ENCODE measurements around the gene CCL3.
"Not testable (repeated sequence)": the region's sequence is repeated elsewhere in the genome, so short reads cannot be mapped to it uniquely, and the experiment has no call there.

The CCL3 gene

GRCh38 chr17:36115649-36115977 is 25.7 kb upstream of the CCL3 start:
- DNase-seq (ENCODE audit: low read depth), result not testable (repeated sequence)

- not testable (repeated sequence) for DNase-seq (ENCODE audit: low read depth)
These were observed 25.2 kb upstream of the CCL3 start for GRCh38 chr17:36114971-36115648.

GRCh38 chr17:36113131-36113530 is 23.2 kb upstream of the CCL3 start:
- DNase-seq (ENCODE audit: low read depth), result not testable (repeated sequence)

- no peak for DNase-seq (ENCODE audit: low read depth)
These were observed 22.6 kb upstream of the CCL3 start for GRCh38 chr17:36112572-36112971.

- DNase-seq (ENCODE audit: low read depth), result no peak
These were observed 21.1 kb upstream of the CCL3 start for GRCh38 chr17:36111068-36111490.

- not testable (repeated sequence) for DNase-seq (ENCODE audit: low read depth)
These were observed 18.3 kb upstream of the CCL3 start for GRCh38 chr17:36108265-36108664.

GRCh38 chr17:36107660-36108059 is 17.7 kb upstream of the CCL3 start:
- no peak for DNase-seq (ENCODE audit: low read depth)

GRCh38 chr17:36106493-36106835 is 16.5 kb upstream of the CCL3 start:
- no peak for DNase-seq (ENCODE audit: low read depth)

- no peak for DNase-seq (ENCODE audit: low read depth)
These were observed 16.0 kb upstream of the CCL3 start for GRCh38 chr17:36105781-36106492.

- no peak for DNase-seq (ENCODE audit: low read depth)
These were observed 14.8 kb upstream of the CCL3 start for GRCh38 chr17:36104701-36105181.

- not testable (repeated sequence) for DNase-seq (ENCODE audit: low read depth)
These were observed 14.3 kb upstream of the CCL3 start for GRCh38 chr17:36104246-36104645.

GRCh38 chr17:36103401-36103975 is 13.5 kb upstream of the CCL3 start, which contains the start of gene CCL4:
CCL4 (plus strand) TSS chr17:36103827; CDS start chr17:36103906, 79 bp downstream.
- DNase-seq (ENCODE audit: low read depth), result not testable (repeated sequence)

GRCh38 chr17:36099004-36099403 is 9.1 kb upstream of the CCL3 start:
- not testable (repeated sequence) for DNase-seq (ENCODE audit: low read depth)

- no peak for DNase-seq (ENCODE audit: low read depth)
These were observed 6.0 kb upstream of the CCL3 start for GRCh38 chr17:36095992-36096391.

- no peak for DNase-seq (ENCODE audit: low read depth)
These were observed 4.8 kb upstream of the CCL3 start for GRCh38 chr17:36094746-36095145.

GRCh38 chr17:36094232-36094631 is 4.3 kb upstream of the CCL3 start:
- DNase-seq (ENCODE audit: low read depth), result no peak

GRCh38 chr17:36092715-36093114 is 2.8 kb upstream of the CCL3 start:
- DNase-seq (ENCODE audit: low read depth), result not testable (repeated sequence)

- DNase-seq (ENCODE audit: low read depth), result no peak
These were observed 2.3 kb upstream of the CCL3 start for GRCh38 chr17:36092230-36092629.

GRCh38 chr17:36089339-36089865 is 541 bp downstream of the CCL3 start:
- DNase-seq (ENCODE audit: low read depth), result no peak

GRCh38 chr17:36088670-36089338 is 1.1 kb downstream of the CCL3 start:
- no peak for DNase-seq (ENCODE audit: low read depth)

GRCh38 chr17:36087897-36088572 is 1.9 kb downstream of the CCL3 start:
- DNase-seq (ENCODE audit: low read depth), result not testable (repeated sequence)

- DNase-seq (ENCODE audit: low read depth), result not testable (repeated sequence)
These were observed 2.5 kb downstream of the CCL3 start for GRCh38 chr17:36087471-36087870.
